Cardiac septum (tissue), 1 donor: ENCODE data around the gene IGF2R. TPM values are rescaled to one million over a fixed set of nuclear protein-coding genes. Genes with fewer than 3 reads are reported as not detected.
"Not testable (repeated sequence)": the region's sequence is repeated elsewhere in the genome, so short reads cannot be mapped to it uniquely, and the experiment has no call there.

Experiments
- DNase-seq: peaks from one replicate; pipeline ENCODE4 v3.0.0-alpha.2; 2020; ENCODE audit warnings: low spot score
- intact Hi-C: fragments of 100-400 bp; cut with DNase I; formaldehyde crosslinking; loops from one replicate; pipeline ENCODE4 v1.14.0; 2022
- total RNA-seq: library from RNA; stranded (reverse); fragmentation: NEBNext Ultra II Directional; extraction: Animal tissue kit (Norgen Biotek cat#: 25700); gene quantifications from one replicate; pipeline ENCODE4 v1.2.1, GENCODE V29; 2021
- donor health status: DM: no; HTN: no; CAD: no.

The IGF2R gene
- total RNA-seq, 1 donor from 2014 or later: 54.6 TPM

- intact Hi-C loops: no loop called here
- DNase-seq: no peak
These were observed 17.1 kb upstream of the IGF2R start for GRCh38 chr6:159951772-159952171.

- DNase-seq: no peak
- intact Hi-C loops: no loop called here
These were observed 16.4 kb upstream of the IGF2R start for GRCh38 chr6:159952289-159953005.

GRCh38 chr6:159953091-159953601, 15.7 kb upstream of the IGF2R start:
- intact Hi-C loops: no loop called here
- DNase-seq: no peak

- DNase-seq: no peak
- intact Hi-C loops: no loop called here
These were observed 12.9 kb upstream of the IGF2R start for GRCh38 chr6:159955945-159956361.

- DNase-seq: no peak
- intact Hi-C loops: no loop called here
These were observed 11.7 kb upstream of the IGF2R start for GRCh38 chr6:159957071-159957673.

- intact Hi-C loops: no loop called here
- no peak for DNase-seq
These were observed 9.5 kb upstream of the IGF2R start for GRCh38 chr6:159959165-159959975.

- DNase-seq: no peak
- intact Hi-C loops: loop anchor here (10.0 kb wide), 1 partner anchor 235 kb away; the partner anchor contains the start of gene WTAP
These were observed 8.9 kb upstream of the IGF2R start for GRCh38 chr6:159959976-159960384.

GRCh38 chr6:159960485-159960884, 8.4 kb upstream of the IGF2R start:
- no peak for DNase-seq
- intact Hi-C loops: loop anchor here (10.0 kb wide), 1 partner anchor 236 kb away; the partner anchor contains the start of gene WTAP

- intact Hi-C loops: loop anchor here (10.0 kb wide), 1 partner anchor 237 kb away; the partner anchor contains the start of gene WTAP
- DNase-seq: no peak
These were observed 7.4 kb upstream of the IGF2R start for GRCh38 chr6:159961528-159961927.

- intact Hi-C loops: loop anchor here (10.0 kb wide), 1 partner anchor 238 kb away; the partner anchor contains the start of gene WTAP
- no peak for DNase-seq
These were observed 5.8 kb upstream of the IGF2R start for GRCh38 chr6:159963111-159963510.

GRCh38 chr6:159964046-159964445, 4.8 kb upstream of the IGF2R start:
- no peak for DNase-seq
- intact Hi-C loops: loop anchor here (10.0 kb wide), 1 partner anchor 239 kb away; the partner anchor contains the start of gene WTAP

GRCh38 chr6:159966339-159966738, 2.5 kb upstream of the IGF2R start:
- intact Hi-C loops: loop anchor here (5.0 to 10.0 kb wide), 2 partner anchors 76 to 242 kb away; partner anchors contain the start of gene WTAP
- no peak for DNase-seq

GRCh38 chr6:159966981-159967380, 1.9 kb upstream of the IGF2R start:
- intact Hi-C loops: loop anchor here (5.0 to 10.0 kb wide), 2 partner anchors 75 to 242 kb away; partner anchors contain the start of gene WTAP
- DNase-seq: no peak

GRCh38 chr6:159967621-159968020, 1.3 kb upstream of the IGF2R start:
- intact Hi-C loops: loop anchor here (5.0 to 10.0 kb wide), 2 partner anchors 75 to 243 kb away; partner anchors contain the start of gene WTAP
- not testable (repeated sequence) for DNase-seq

- intact Hi-C loops: loop anchor here (5.0 to 10.0 kb wide), 2 partner anchors 73 to 245 kb away; partner anchors contain the start of gene WTAP
- no peak for DNase-seq
These were observed 476 bp downstream of the IGF2R start for GRCh38 chr6:159969204-159969912.

GRCh38 chr6:159969921-159970320, 1.0 kb downstream of the IGF2R start:
- no peak for DNase-seq
- intact Hi-C loops: loop anchor here (5.0 to 10.0 kb wide), 3 partner anchors 37 to 245 kb away; partner anchors contain the start of gene WTAP

GRCh38 chr6:159970659-159971063, 1.8 kb downstream of the IGF2R start:
- intact Hi-C loops: loop anchor here (5.0 kb wide), 1 partner anchor 37 kb away; no protein-coding TSS in a partner anchor
- no peak for DNase-seq

GRCh38 chr6:159971341-159972178, 2.7 kb downstream of the IGF2R start:
- intact Hi-C loops: loop anchor here (5.0 kb wide), 1 partner anchor 36 kb away; no protein-coding TSS in a partner anchor
- no peak for DNase-seq
